GM19238 (cell line): ENCODE measurements around the gene HNF4A.

Source experiments
- DNase-seq: peaks from one replicate; pipeline ENCODE4 v3.0.0; 2011; ENCODE audit warnings: low spot score; ENCODE audit not compliant: insufficient read length

HNF4A gene

GRCh38 chr20:44405785-44406571 lies 50.5 kb downstream of the HNF4A start:
- no peak for DNase-seq

DNA sequence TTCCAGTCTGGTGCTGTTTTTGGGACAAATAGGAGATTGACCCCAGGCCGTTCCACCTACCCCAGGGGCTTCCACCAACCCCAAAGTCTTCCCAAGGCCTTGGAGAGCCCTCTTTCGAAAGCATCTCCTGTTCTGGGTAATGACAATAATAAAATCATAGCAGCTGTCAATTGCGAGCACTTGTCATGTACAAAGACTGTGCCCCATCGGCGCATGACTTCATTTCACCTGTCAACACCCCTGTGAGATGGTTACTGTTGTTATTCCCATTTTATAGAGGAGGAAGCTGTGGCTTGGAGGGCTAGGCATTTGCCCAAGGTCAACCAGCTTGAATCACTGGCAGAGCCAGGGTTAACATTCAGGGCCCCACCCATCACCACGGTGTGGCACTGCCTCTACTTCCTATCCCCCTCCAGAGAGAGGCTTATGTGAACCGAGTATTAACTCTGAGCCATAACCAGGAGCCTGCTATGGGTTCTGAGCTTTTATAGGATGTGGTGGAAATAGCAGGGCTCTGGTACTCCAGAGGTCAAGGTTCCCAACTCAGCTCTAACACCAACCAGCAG lies 51.2 kb downstream of the HNF4A start:
- no peak for DNase-seq

DNA sequence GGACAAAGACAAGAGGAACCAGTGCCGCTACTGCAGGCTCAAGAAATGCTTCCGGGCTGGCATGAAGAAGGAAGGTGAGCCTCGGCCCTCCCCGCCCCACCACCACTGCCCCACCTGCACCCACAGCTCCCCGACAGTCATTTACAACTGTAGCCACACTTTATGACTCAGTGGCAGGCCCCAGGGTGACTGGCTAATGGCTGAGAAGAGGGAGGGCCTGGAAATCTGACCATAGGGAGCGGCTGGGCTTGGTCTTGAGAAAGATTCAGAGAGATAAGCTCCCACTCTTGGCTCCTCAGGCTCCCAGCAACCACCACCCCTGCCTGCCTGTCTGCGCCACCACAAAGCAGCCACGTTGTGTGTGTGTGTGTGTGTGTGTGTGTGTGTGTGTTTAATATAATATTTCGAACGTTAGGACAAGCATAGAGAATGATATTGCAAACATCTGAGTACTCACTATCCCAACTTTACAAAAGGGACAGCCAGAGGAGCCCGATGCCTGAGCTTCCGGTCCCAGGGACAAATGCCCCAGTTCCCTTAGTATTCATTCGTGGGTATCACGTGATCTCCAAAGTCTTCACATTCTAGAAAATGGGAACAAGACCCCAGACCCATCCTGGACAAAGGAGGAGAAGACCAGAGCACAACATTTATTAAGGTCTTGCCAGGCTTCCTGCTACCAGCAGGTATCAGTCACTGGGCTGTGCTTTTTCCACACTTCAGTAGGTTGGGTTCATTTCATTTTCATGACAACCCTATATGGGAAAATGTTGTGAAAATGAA lies 52.1 kb downstream of the HNF4A start:
- no peak for DNase-seq

- no peak for DNase-seq
These were observed 53.7 kb downstream of the HNF4A start for GRCh38 chr20:44409132-44409600.

- DNase-seq = no peak
These were observed 55.1 kb downstream of the HNF4A start for GRCh38 chr20:44410583-44411019.

- no peak for DNase-seq
These were observed 55.7 kb downstream of the HNF4A start for GRCh38 chr20:44411020-44411756.

- DNase-seq = no peak
These were observed 56.4 kb downstream of the HNF4A start for GRCh38 chr20:44411757-44412401.

DNA sequence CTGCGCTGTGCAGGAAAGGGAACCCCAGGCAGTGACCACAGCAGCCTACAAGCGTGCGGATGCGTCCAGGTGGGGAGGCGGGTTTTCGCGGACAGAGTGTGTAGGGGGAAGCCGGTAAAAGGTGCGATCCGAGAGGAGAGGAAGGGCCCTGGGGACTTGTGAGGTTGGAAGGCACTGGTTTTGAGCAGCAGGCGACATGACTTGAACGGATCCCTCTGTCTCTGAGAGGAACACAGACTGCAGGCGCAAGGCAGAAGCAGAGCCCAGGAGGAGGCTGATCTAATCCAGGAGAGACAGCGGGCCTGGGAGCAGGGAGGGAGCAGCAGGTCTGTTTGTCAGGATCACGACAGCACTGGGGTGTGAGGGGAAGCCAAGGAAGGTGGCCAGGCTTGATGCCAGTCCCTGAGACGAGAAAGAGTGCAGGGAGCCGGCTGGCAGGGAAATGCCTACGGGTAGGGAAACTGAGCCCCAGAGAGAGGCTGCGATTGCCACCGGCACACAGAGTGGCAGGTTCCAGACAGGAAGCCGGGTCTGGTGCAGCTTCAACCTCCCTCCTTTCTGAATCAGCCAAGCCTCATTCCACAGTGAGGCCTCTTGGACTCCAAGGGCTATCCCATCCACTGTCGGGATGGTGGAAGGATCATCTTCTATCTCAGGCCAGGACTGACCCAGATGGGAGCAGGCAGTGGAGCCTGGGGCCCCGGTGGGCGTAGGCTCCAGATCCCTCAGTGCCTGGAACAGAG lies 57.1 kb downstream of the HNF4A start:
- DNase-seq = no peak

GRCh38 chr20:44413575-44414345 lies 58.3 kb downstream of the HNF4A start:
- no peak for DNase-seq

GRCh38 chr20:44414346-44414714 lies 58.8 kb downstream of the HNF4A start:
- DNase-seq = no peak

DNA sequence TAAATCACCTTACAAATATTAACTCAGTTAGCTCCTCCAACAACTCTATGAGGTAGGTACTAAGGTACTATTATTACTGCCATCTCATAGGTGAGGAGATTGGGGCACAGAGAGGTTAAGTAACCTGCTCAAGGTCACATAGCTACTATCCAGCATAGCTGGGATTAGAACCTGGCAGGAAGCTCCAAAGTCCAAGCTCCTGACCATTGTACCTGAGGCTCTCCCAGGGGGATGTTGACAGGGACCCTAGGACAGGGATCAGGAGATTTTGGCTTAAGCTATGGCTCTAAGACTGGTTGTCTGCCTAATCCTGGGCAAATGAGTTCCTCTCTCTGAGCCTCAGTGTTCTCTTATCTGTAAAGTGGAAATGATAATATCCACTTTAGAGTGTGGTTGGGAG lies 59.3 kb downstream of the HNF4A start:
- DNase-seq = no peak

DNA sequence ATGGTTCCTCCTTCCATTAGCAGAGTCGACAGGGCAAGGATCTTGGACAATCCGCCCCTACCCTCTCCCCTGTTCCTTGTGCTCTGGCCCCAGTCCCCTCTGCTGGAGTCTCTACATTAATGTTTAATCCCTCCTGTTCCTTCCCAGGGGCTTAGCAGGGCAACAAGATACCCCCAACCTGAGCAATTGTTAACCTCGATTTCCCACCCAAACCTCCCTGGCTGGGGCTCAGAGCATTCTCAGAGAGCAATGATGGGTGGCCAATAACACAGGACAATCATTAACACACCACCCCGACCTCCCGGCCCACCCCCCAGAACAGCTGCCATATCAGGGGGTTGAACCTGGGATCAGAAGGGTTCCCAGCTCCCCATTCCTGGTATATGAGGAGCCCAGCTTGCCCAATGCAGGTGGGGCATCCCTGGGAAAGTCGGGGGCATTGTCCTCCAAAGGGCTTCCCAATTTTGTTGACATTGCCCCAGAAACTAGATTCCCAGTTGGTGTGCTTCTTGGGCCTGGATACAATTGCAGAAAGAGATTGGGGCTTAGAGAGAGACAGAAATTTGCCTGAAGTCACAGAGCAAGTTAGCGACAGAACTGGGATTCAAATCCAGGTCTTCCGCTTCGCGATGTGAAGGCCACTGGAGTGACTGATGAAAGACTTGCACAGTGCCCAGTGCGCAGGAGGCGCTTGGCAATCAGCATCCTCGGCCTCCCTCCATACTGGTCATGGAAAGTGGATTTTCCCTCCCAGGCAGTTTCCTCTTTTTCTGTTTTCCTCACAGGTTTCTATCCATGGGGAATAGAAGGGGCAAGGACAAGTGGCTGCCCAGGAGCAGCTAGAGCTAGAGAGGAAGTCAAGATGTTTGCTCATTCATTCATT lies 60.6 kb downstream of the HNF4A start:
- no peak for DNase-seq

GRCh38 chr20:44418069-44418905 lies 62.8 kb downstream of the HNF4A start:
- DNase-seq = no peak

DNA sequence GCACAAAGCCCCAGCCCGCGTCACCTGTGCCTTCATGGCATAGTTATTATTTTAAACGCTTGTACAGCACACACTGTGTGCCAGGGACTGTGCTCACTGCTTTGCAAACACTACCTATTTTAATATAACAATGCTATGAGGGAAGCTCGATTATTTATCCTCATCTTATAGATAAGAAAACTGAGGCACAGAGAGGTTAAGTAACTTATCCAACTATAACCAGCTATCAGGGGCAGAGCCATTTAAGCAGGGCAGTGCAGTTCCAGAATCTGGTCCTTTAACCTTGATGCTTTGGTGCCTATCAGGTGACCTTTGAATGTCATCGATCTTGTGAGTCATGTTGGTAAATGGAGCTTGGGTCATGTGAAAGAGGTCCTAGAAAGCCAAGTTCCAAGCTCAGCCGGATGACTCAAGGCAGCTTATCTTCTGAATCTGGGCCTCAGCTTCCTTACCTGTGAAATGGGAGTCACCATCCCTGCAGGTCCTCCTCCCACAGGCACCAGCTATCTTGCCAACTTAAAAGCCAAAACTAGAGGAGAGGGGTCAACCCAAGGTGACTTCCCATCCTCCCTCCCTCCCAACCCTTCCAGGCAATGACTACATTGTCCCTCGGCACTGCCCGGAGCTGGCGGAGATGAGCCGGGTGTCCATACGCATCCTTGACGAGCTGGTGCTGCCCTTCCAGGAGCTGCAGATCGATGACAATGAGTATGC lies 63.8 kb downstream of the HNF4A start:
- no peak for DNase-seq

DNA sequence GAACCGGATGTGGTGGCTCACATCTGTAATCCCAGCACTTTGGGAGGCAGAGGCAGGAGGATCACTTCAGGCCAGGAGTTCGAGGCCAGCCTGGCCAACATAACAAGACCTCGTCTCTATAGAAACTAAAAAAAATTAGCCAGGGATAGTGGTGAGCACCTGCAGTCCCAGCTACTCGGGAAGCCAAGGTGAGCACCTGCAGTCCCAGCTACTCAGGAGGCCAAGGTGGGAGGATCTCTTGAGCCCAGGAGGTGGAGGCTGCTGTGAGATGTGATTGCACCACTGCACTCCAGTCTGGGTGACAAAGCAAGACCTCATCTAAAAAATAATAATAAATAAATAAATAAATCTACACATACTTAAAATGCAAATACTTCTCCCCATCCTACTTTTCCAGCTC lies 65.0 kb downstream of the HNF4A start:
- DNase-seq = no peak

- no peak for DNase-seq
These were observed 66.6 kb downstream of the HNF4A start for GRCh38 chr20:44422083-44422482.

DNA sequence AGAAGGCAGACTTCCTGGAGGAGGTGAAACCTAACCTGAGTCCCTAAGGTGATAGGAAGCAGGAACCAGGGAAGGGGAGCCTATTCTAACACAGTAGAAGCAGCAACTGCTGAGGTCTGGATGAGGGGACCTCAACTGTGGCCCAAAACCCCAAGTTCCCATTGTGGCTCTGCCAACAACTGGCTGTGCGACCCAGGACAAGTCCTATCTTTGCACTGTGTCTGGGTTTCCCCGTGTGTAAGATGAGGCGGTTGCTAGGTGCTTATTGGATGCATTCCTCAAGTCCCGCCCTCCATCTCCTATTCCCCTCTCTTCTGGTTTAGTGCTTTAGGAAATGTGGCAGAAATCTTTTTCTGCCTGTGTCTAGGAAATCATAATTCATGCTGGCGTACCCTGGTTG lies 68.0 kb downstream of the HNF4A start:
- DNase-seq = no peak
